ENCODE measurements around the gene GAREM1. TPM values are rescaled to one million over a fixed set of nuclear protein-coding genes. Genes with fewer than 3 reads are reported as not detected.

The GAREM1 gene
- total RNA-seq, 1 experiment from 2014 or later = 7.0 TPM

DNA sequence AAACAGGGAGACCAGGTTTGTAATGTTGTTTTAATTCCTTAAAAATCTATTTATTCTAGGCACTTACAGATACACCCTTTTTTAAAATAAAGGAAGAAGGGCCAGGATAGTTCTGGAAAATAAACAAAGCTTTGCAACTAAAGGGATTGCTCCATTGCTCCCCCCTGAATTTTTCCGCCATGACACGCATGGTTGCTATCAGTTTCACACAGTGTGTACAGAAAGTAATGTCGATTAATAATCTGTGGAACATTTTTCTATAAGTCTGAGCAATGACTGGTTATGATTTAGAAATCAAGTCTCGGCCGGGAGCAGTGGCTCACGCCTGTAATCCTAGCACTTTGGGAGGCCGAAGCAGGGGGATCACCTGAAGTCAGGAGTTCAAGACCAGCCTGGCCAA, 90.8 kb downstream of the GAREM1 start (continued):
- TF ChIP-seq, protein P1, sequence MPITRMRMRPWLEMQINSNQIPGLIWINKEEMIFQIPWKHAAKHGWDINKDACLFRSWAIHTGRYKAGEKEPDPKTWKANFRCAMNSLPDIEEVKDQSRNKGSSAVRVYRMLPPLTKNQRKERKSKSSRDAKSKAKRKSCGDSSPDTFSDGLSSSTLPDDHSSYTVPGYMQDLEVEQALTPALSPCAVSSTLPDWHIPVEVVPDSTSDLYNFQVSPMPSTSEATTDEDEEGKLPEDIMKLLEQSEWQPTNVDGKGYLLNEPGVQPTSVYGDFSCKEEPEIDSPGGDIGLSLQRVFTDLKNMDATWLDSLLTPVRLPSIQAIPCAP (CRISPR knock-in tag; IDR thresholded peaks at IDR 0.05) = no peak

GRCh38 chr18:32378705-32379104, 92.0 kb downstream of the GAREM1 start:
- DNase-seq (ENCODE audit: low spot score) (no peak), ATAC-seq (no peak)
- H3K4me1 Mint-ChIP-seq = no peaks in the 10 kb centered on the region
- H3K27me3 Mint-ChIP-seq (ENCODE audit: low read depth) = no peaks in the 10 kb centered on the region
- H3K36me3 Mint-ChIP-seq = no peaks in the 10 kb centered on the region
- no peak overlapping the region for H3K27ac Mint-ChIP-seq
- ChIA-PET POLR2A (interaction anchor here (0.6 kb wide), 1 partner anchor 240 kb away, joined by 3 read pairs; no protein-coding TSS in a partner anchor), CTCF (interaction anchor here (1.4 kb wide), 1 partner anchor 89 kb away, joined by 4 read pairs; no protein-coding TSS in a partner anchor)
- TF ChIP-seq TEAD1 (CRISPR knock-in tag; IDR thresholded peaks at IDR 0.05) = no peak
- TF ChIP-seq SMAD3 (CRISPR knock-in tag; IDR thresholded peaks at IDR 0.05; ENCODE audit: borderline replicate concordance) = no peak
- no peak for TF ChIP-seq ATF3 (CRISPR knock-in tag; conservative IDR thresholded peaks at IDR 0.05)
- TF ChIP-seq, protein P2, sequence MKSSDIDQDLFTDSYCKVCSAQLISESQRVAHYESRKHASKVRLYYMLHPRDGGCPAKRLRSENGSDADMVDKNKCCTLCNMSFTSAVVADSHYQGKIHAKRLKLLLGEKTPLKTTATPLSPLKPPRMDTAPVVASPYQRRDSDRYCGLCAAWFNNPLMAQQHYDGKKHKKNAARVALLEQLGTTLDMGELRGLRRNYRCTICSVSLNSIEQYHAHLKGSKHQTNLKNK (CRISPR knock-in tag; IDR thresholded peaks at IDR 0.05) = no peak
- TF ChIP-seq, protein P3, sequence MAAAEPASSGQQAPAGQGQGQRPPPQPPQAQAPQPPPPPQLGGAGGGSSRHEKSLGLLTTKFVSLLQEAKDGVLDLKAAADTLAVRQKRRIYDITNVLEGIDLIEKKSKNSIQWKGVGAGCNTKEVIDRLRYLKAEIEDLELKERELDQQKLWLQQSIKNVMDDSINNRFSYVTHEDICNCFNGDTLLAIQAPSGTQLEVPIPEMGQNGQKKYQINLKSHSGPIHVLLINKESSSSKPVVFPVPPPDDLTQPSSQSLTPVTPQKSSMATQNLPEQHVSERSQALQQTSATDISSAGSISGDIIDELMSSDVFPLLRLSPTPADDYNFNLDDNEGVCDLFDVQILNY (CRISPR knock-in tag; IDR thresholded peaks at IDR 0.05) = no peak
- no peak for TF ChIP-seq NFE2L1 (CRISPR knock-in tag; IDR thresholded peaks at IDR 0.05)
- TF ChIP-seq ZNF396 (CRISPR knock-in tag; IDR thresholded peaks at IDR 0.05; ENCODE audit: borderline replicate concordance) = no peak
- TF ChIP-seq ZNF416 (CRISPR knock-in tag; IDR thresholded peaks at IDR 0.05) = no peak
- TF ChIP-seq CDX4 (CRISPR knock-in tag; IDR thresholded peaks at IDR 0.05; ENCODE audit: borderline replicate concordance) = no peak
- TF ChIP-seq ZNF425 (CRISPR knock-in tag; conservative IDR thresholded peaks at IDR 0.05) = no peak
- TF ChIP-seq, protein P4, sequence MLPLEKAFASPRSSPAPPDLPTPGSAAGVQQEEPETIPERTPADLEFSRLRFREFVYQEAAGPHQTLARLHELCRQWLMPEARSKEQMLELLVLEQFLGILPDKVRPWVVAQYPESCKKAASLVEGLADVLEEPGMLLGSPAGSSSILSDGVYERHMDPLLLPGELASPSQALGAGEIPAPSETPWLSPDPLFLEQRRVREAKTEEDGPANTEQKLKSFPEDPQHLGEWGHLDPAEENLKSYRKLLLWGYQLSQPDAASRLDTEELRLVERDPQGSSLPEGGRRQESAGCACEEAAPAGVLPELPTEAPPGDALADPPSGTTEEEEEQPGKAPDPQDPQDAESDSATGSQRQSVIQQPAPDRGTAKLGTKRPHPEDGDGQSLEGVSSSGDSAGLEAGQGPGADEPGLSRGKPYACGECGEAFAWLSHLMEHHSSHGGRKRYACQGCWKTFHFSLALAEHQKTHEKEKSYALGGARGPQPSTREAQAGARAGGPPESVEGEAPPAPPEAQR (CRISPR knock-in tag; IDR thresholded peaks at IDR 0.05) = no peak
- no peak for TF ChIP-seq MXD4 (CRISPR knock-in tag; IDR thresholded peaks at IDR 0.05; ENCODE audit: borderline replicate concordance)
- TF ChIP-seq MAX (CRISPR knock-in tag; IDR thresholded peaks at IDR 0.05) = no peak
- TF ChIP-seq, protein P5, sequence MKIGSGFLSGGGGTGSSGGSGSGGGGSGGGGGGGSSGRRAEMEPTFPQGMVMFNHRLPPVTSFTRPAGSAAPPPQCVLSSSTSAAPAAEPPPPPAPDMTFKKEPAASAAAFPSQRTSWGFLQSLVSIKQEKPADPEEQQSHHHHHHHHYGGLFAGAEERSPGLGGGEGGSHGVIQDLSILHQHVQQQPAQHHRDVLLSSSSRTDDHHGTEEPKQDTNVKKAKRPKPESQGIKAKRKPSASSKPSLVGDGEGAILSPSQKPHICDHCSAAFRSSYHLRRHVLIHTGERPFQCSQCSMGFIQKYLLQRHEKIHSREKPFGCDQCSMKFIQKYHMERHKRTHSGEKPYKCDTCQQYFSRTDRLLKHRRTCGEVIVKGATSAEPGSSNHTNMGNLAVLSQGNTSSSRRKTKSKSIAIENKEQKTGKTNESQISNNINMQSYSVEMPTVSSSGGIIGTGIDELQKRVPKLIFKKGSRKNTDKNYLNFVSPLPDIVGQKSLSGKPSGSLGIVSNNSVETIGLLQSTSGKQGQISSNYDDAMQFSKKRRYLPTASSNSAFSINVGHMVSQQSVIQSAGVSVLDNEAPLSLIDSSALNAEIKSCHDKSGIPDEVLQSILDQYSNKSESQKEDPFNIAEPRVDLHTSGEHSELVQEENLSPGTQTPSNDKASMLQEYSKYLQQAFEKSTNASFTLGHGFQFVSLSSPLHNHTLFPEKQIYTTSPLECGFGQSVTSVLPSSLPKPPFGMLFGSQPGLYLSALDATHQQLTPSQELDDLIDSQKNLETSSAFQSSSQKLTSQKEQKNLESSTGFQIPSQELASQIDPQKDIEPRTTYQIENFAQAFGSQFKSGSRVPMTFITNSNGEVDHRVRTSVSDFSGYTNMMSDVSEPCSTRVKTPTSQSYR (CRISPR knock-in tag; IDR thresholded peaks at IDR 0.05) = no peak
- no peak for TF ChIP-seq PREB (CRISPR knock-in tag; IDR thresholded peaks at IDR 0.05; ENCODE audit: borderline replicate concordance)
- no peak for TF ChIP-seq JUN (CRISPR knock-in tag; IDR thresholded peaks at IDR 0.05)
- TF ChIP-seq CREM (CRISPR knock-in tag; IDR thresholded peaks at IDR 0.05) = no peak
- no peak for TF ChIP-seq GTF2I (CRISPR knock-in tag; conservative IDR thresholded peaks at IDR 0.05)
- no peak for TF ChIP-seq ZNF671 (CRISPR knock-in tag; IDR thresholded peaks at IDR 0.05)
- no peak for TF ChIP-seq SP1 (CRISPR knock-in tag; conservative IDR thresholded peaks at IDR 0.05)
- H3K9me3 Mint-ChIP-seq = no peaks in the 10 kb centered on the region
- H3K4me3 Mint-ChIP-seq = no peak overlapping the region
